Aorta (tissue), 5 donors: ENCODE measurements around the gene PLXNA1. TPM values are rescaled to one million over a fixed set of nuclear protein-coding genes. Genes with fewer than 3 reads are reported as not detected.

ENCODE experiments used
- ATAC-seq: fragments of 200-7000 bp; cut with Tn5 transposase; one replicate; pipeline ENCODE4 v1.9.1; 2022; ENCODE audit warnings: moderate library complexity; ENCODE audit not compliant: low FRiP score
- DNase-seq, 2 donors: peaks; one replicate each; pipeline ENCODE4 v3.0.0-alpha.2; 2020
- H3K27ac ChIP-seq, 2 donors: one replicate each; pipeline ENCODE4 v1.5.1; 2013; ENCODE audit warnings: low read length in 2 of 2, mild to moderate bottlenecking in 2 of 2, moderate library complexity in 2 of 2, control low read depth in 1 of 2, inconsistent platforms in 1 of 2, low read depth in 1 of 2
- H3K27me3 ChIP-seq, 2 donors: one replicate each; pipeline ENCODE4 v1.6.1; 2013; ENCODE audit warnings: control low read depth in 1 of 2, low read length in 1 of 2, mild to moderate bottlenecking in 1 of 2, moderate library complexity in 1 of 2; ENCODE audit not compliant: insufficient read depth in 2 of 2, control insufficient read depth in 1 of 2
- H3K36me3 ChIP-seq, 2 donors: one replicate each; pipeline ENCODE4 v1.6.1; 2013; ENCODE audit warnings: control low read depth in 1 of 2, low read length in 1 of 2, mild to moderate bottlenecking in 1 of 2; ENCODE audit not compliant: insufficient read depth in 2 of 2, control insufficient read depth in 1 of 2
- H3K4me1 ChIP-seq, 2 donors: one replicate each; pipeline ENCODE4 v1.6.1; 2013; ENCODE audit warnings: low read length in 2 of 2, control low read depth in 1 of 2, mild to moderate bottlenecking in 1 of 2, moderate library complexity in 1 of 2; ENCODE audit not compliant: insufficient read depth in 2 of 2, control insufficient read depth in 1 of 2
- H3K4me3 ChIP-seq, 2 donors: one replicate each; pipeline ENCODE4 v1.5.1; 2013; ENCODE audit warnings: low read length in 2 of 2, control low read depth in 1 of 2, mild to moderate bottlenecking in 1 of 2
- H3K9me3 ChIP-seq: one replicate; pipeline ENCODE4 v1.6.1; 2013; ENCODE audit warnings: mild to moderate bottlenecking, low read length; ENCODE audit not compliant: control insufficient read depth
- WGBS, 2 donors: extraction: QIAGEN DNeasy Blood & Tissue Kit; methylation state at CpG; one replicate each; pipeline ENCODE4 v1.1.7; 2013; 5-methylcytosine and 5-hydroxymethylcytosine counted together
- intact Hi-C, 2 donors: fragments of 100-400 bp; cut with DNase I; formaldehyde crosslinking; loops; one replicate each; pipeline versions ENCODE4 v1.14.2 to v1.15.0; 2022
- polyA plus RNA-seq, 2 donors: library from polyadenylated mRNA; stranded (reverse); fragments of 200-250 nt; gene quantifications; one replicate each; pipeline ENCODE4 v1.2.3, GENCODE V29; 2013
- total RNA-seq, 2 donors: library from RNA; stranded (reverse); fragmentation: NEBNext Ultra II Directional; extraction: Animal tissue kit (Norgen Biotek cat#: 25700); gene quantifications; one replicate each; pipeline ENCODE4 v1.2.1, GENCODE V29; 2021
- donor health status: healthy with polysubstance abuse.
- donor health status: Bipolar disorder and iron deficiency.
- donor health status: DM: no; HTN: no; CAD: no.
- donor health status: DM: no; HTN: no; CAD: no.
- donor health status: DM: yes; HTN: yes; CAD: no.

Gene PLXNA1
- total and polyA plus RNA-seq, 4 donors, result 6.0 to 51.3 (median 21.3) TPM

GRCh38 chr3:126997455-126998038 is 14.6 kb downstream of the PLXNA1 start:
- intact Hi-C loops, result loop anchor here in 1 of 2 donors (5.0 kb wide), 1 partner anchor 550 kb away; no protein-coding TSS in a partner anchor
- ATAC-seq, result no peak

GRCh38 chr3:126998320-126998719 is 15.4 kb downstream of the PLXNA1 start:
- H3K4me1 ChIP-seq, result peaks cover 0 to 4% of the 10 kb centered on the region in 2 donors
- intact Hi-C loops, result loop anchor here in 1 of 2 donors (5.0 kb wide), 1 partner anchor 549 kb away; no protein-coding TSS in a partner anchor
- DNase-seq (no peak), ATAC-seq (no peak)
- no peaks in the 10 kb centered on the region for H3K27me3 ChIP-seq
- 46 to 67% methylated on average over 4 of the region's 4 CpGs for WGBS, 2 donors
- H3K27ac ChIP-seq, result peak overlapping the region in 1 of 2 donors; percentile 14
- H3K9me3 ChIP-seq, result no peaks in the 10 kb centered on the region
- no peak overlapping the region for H3K4me3 ChIP-seq
- H3K36me3 ChIP-seq, result no peaks in the 10 kb centered on the region

More at GRCh38 chr3:126997455-126998038, 14.6 kb downstream of the PLXNA1 start:
- peaks cover 0 to 4% of the 10 kb centered on the region in 2 donors for H3K4me1 ChIP-seq
- H3K4me3 ChIP-seq, result no peak overlapping the region
- H3K9me3 ChIP-seq, result no peaks in the 10 kb centered on the region
- no peaks in the 10 kb centered on the region for H3K36me3 ChIP-seq
- H3K27me3 ChIP-seq, result no peaks in the 10 kb centered on the region
- no peak for DNase-seq
- peak overlapping the region in 1 of 2 donors; percentile 50 for H3K27ac ChIP-seq
- 65 to 75% methylated on average over 19 of the region's 19 CpGs for WGBS, 2 donors

GRCh38 chr3:126998728-126999127 is 15.8 kb downstream of the PLXNA1 start:
- H3K4me1 ChIP-seq, result peaks cover 0 to 4% of the 10 kb centered on the region in 2 donors
- intact Hi-C loops, result loop anchor here in 1 of 2 donors (5.0 kb wide), 1 partner anchor 549 kb away; no protein-coding TSS in a partner anchor

GRCh38 chr3:126999383-126999782 is 16.5 kb downstream of the PLXNA1 start:
- Histone ChIP-seq H3K4me1 (no peaks in the 10 kb centered on the region), H3K4me3 (no peak overlapping the region), H3K36me3 (no peaks in the 10 kb centered on the region), H3K9me3 (no peaks in the 10 kb centered on the region), H3K27ac (peak overlapping the region in 1 of 2 donors; percentile 6), H3K27me3 (no peaks in the 10 kb centered on the region)
- DNase-seq, result no peak
- intact Hi-C loops, result loop anchor here in 1 of 2 donors (5.0 kb wide), 1 partner anchor 548 kb away; no protein-coding TSS in a partner anchor
- WGBS, 2 donors, result 32 to 41% methylated on average over 14 to 15 of the region's 15 CpGs
- ATAC-seq, result no peak

More at GRCh38 chr3:126998728-126999127, 15.8 kb downstream of the PLXNA1 start:
- H3K27ac ChIP-seq, result peak overlapping the region in 1 of 2 donors; percentile 18
- WGBS, 2 donors, result 51 to 57% methylated on average over 3 of the region's 3 CpGs
- H3K4me3 ChIP-seq, result no peak overlapping the region
- ATAC-seq (no peak), DNase-seq (no peak)
- H3K36me3 ChIP-seq, result no peaks in the 10 kb centered on the region
- no peaks in the 10 kb centered on the region for H3K27me3 ChIP-seq
- H3K9me3 ChIP-seq, result no peaks in the 10 kb centered on the region

GRCh38 chr3:127000119-127000518 is 17.2 kb downstream of the PLXNA1 start:
- H3K4me1 ChIP-seq, result no peaks in the 10 kb centered on the region
- H3K27ac ChIP-seq, result peak overlapping the region in 1 of 2 donors; percentile 78
- peaks cover 0 to 1% of the 10 kb centered on the region in 2 donors for H3K36me3 ChIP-seq
- no peak for ATAC-seq
- no peak for DNase-seq
- WGBS, 2 donors, result 28 to 32% methylated on average over 15 of the region's 15 CpGs
- H3K27me3 ChIP-seq, result no peaks in the 10 kb centered on the region
- intact Hi-C loops, result loop anchor here in 1 of 2 donors (5.0 kb wide), 1 partner anchor 42 kb away; no protein-coding TSS in a partner anchor
- no peaks in the 10 kb centered on the region for H3K9me3 ChIP-seq
- no peak overlapping the region for H3K4me3 ChIP-seq

- Histone ChIP-seq H3K27me3 (no peaks in the 10 kb centered on the region), H3K4me3 (no peak overlapping the region), H3K27ac (peak overlapping the region in 1 of 2 donors; percentile 78), H3K9me3 (no peaks in the 10 kb centered on the region), H3K4me1 (no peaks in the 10 kb centered on the region), H3K36me3 (peaks cover 0 to 1% of the 10 kb centered on the region in 2 donors)
- ATAC-seq, result no peak
- DNase-seq, result no peak
- 90 to 92% methylated on average over 12 of the region's 12 CpGs for WGBS, 2 donors
- intact Hi-C loops, result loop anchor here in 1 of 2 donors (5.0 kb wide), 1 partner anchor 42 kb away; no protein-coding TSS in a partner anchor
Measured at GRCh38 chr3:127000761-127001160, 17.8 kb downstream of the PLXNA1 start.

- Histone ChIP-seq H3K4me1 (no peaks in the 10 kb centered on the region), H3K9me3 (no peaks in the 10 kb centered on the region), H3K27ac (peak overlapping the region; percentile 24 to 78), H3K27me3 (no peaks in the 10 kb centered on the region), H3K4me3 (no peak overlapping the region), H3K36me3 (peaks cover 0 to 1% of the 10 kb centered on the region in 2 donors)
- DNase-seq (no peak), ATAC-seq (no peak)
- WGBS, 2 donors, result 48 to 62% methylated on average over 16 to 23 of the region's 23 CpGs
- intact Hi-C loops, result loop anchor here in 1 of 2 donors (5.0 kb wide), 1 partner anchor 41 kb away; no protein-coding TSS in a partner anchor
Measured at GRCh38 chr3:127001486-127002194, 18.7 kb downstream of the PLXNA1 start.

GRCh38 chr3:127002195-127003174 is 19.6 kb downstream of the PLXNA1 start:
- 13 to 15% methylated on average over 26 of the region's 26 CpGs for WGBS, 2 donors
- Histone ChIP-seq H3K27me3 (no peaks in the 10 kb centered on the region), H3K4me3 (no peak overlapping the region), H3K4me1 (no peaks in the 10 kb centered on the region), H3K9me3 (no peaks in the 10 kb centered on the region), H3K36me3 (peaks cover 0 to 1% of the 10 kb centered on the region in 2 donors), H3K27ac (peak overlapping the region in 1 of 2 donors; percentile 79)
- intact Hi-C loops, result loop anchor here in 1 of 2 donors (5.0 kb wide), 1 partner anchor 40 kb away; no protein-coding TSS in a partner anchor
- DNase-seq (peak; percentile 93 to 96), ATAC-seq (peak; percentile 90)
